SHP77 treated with DMSO at 0.1 percent for 48 hours (cell line): ENCODE results near the gene LIF.

Experiments
- DNase-seq: peaks from one replicate; lab custom pipeline; 2025; lab: John Stamatoyannopoulos, UW

Gene LIF

GRCh38 chr22:30245985-30246813, at the start of gene LIF:
LIF (minus strand) TSS chr22:30246759; CDS start chr22:30246695, 64 bp downstream.
- DNase-seq, result no peak

GRCh38 chr22:30296324-30296723, 49.8 kb upstream of the LIF start:
- DNase-seq, result no peak

GRCh38 chr22:30295576-30295975, 49.0 kb upstream of the LIF start:
- no peak for DNase-seq

GRCh38 chr22:30294830-30295229, 48.3 kb upstream of the LIF start:
- DNase-seq, result no peak

- DNase-seq, result peak; percentile 50
Measured at GRCh38 chr22:30294066-30294465, 47.5 kb upstream of the LIF start.

- no peak for DNase-seq
Measured at GRCh38 chr22:30293026-30293425, 46.5 kb upstream of the LIF start.

GRCh38 chr22:30292069-30292970, 45.8 kb upstream of the LIF start:
- no peak for DNase-seq

- peak; percentile 83 for DNase-seq
Measured at GRCh38 chr22:30291058-30291892, 44.7 kb upstream of the LIF start.

GRCh38 chr22:30290342-30291057, 43.9 kb upstream of the LIF start:
- DNase-seq, result peak; percentile 83

- DNase-seq, result no peak
Measured at GRCh38 chr22:30289980-30290313, 43.4 kb upstream of the LIF start.

GRCh38 chr22:30289141-30289979, 42.8 kb upstream of the LIF start, which contains the start of gene CASTOR1:
CASTOR1 (minus strand) TSS chr22:30289505; CDS start chr22:30289497, 8 bp downstream.
- DNase-seq, result peak; percentile 97

- no peak for DNase-seq
Measured at GRCh38 chr22:30288419-30289140, 42.0 kb upstream of the LIF start.

- DNase-seq, result peak; percentile 62
Measured at GRCh38 chr22:30287648-30288418, 41.3 kb upstream of the LIF start.

GRCh38 chr22:30286813-30287647, 40.5 kb upstream of the LIF start:
- DNase-seq, result peak; percentile 58

GRCh38 chr22:30286331-30286730, 39.8 kb upstream of the LIF start:
- DNase-seq, result no peak

- DNase-seq, result no peak
Measured at GRCh38 chr22:30285846-30286200, 39.3 kb upstream of the LIF start.

- DNase-seq, result no peak
Measured at GRCh38 chr22:30285176-30285845, 38.8 kb upstream of the LIF start.

GRCh38 chr22:30284666-30285065, 38.1 kb upstream of the LIF start:
- DNase-seq, result no peak
